HepG2 (cell line): ENCODE data around the gene SLC7A8. TPM values are rescaled to one million over a fixed set of nuclear protein-coding genes. Genes with fewer than 3 reads are reported as not detected.

ENCODE experiments used
- AKAP8 ChIP-seq: sonication (generic); formaldehyde crosslinking; IDR thresholded peaks from 2 replicates; pipeline ENCODE4 v1.5.1; 2020; ENCODE audit warnings: mild to moderate bottlenecking, missing genetic modification reagents
- ASH2L ChIP-seq: fragments of 300-600, 200-600 bp; sonication (generic); IDR thresholded peaks from 2 replicates; pipeline ENCODE4 v1.7.0; 2017; ENCODE audit warnings: low read depth, mild to moderate bottlenecking, moderate library complexity, mixed read lengths, low read length; ENCODE audit not compliant: insufficient read length
- CHD2 ChIP-seq: IDR thresholded peaks from 2 replicates; pipeline ENCODE4 v1.6.1; 2011; ENCODE audit warnings: low read depth, low read length, improper control_type of control experiment
- GATAD1 ChIP-seq: IDR thresholded peaks from 2 replicates; pipeline ENCODE4 v1.6.1; 2016; ENCODE audit warnings: missing genetic modification reagents, missing compliant biosample characterization
- GFI1 ChIP-seq: sonication (generic); formaldehyde crosslinking; IDR thresholded peaks from 2 replicates; pipeline ENCODE4 v1.5.0; 2020; ENCODE audit warnings: missing genetic modification reagents, mild to moderate bottlenecking, borderline replicate concordance
- MIER2 ChIP-seq: IDR thresholded peaks from 2 replicates; pipeline ENCODE4 v1.6.1; 2016; ENCODE audit warnings: missing biosample characterization, missing genetic modification reagents
- PRMT3 ChIP-seq: sonication (generic); formaldehyde crosslinking; IDR thresholded peaks from 2 replicates; pipeline ENCODE4 v1.8.1; 2022; ENCODE audit warnings: low read depth, mild to moderate bottlenecking, moderate library complexity, missing genetic modification reagents, borderline replicate concordance
- SMARCE1 ChIP-seq: fragments of 450-650 bp; IDR thresholded peaks from 2 replicates; pipeline ENCODE4 v1.6.1; 2017; ENCODE audit warnings: borderline replicate concordance
- TCF7 ChIP-seq: sonication (generic); IDR thresholded peaks from 2 replicates; pipeline ENCODE4 v1.6.1; 2016; ENCODE audit warnings: antibody characterized with exemption, low read depth
- ZEB1 ChIP-seq: IDR thresholded peaks from 2 replicates; pipeline ENCODE4 v1.6.1; 2012; ENCODE audit warnings: mild to moderate bottlenecking, low read depth, inconsistent platforms; ENCODE audit not compliant: insufficient replicate concordance
- ZHX1 ChIP-seq: sonication (generic); formaldehyde crosslinking; IDR thresholded peaks from 2 replicates; pipeline ENCODE4 v1.8.1; 2022; ENCODE audit warnings: low read depth, mild to moderate bottlenecking, missing genetic modification reagents
- ZKSCAN5 ChIP-seq: sonication (generic); formaldehyde crosslinking; IDR thresholded peaks from 2 replicates; pipeline ENCODE4 v1.5.1; 2020; ENCODE audit warnings: mild to moderate bottlenecking, missing genetic modification reagents
- ZMYM3 ChIP-seq: sonication (generic); formaldehyde crosslinking; IDR thresholded peaks from 2 replicates; pipeline ENCODE4 v1.5.1; 2020; ENCODE audit warnings: mild to moderate bottlenecking, missing genetic modification reagents
- ZNF256 ChIP-seq: sonication (generic); formaldehyde crosslinking; conservative IDR thresholded peaks from 2 replicates; pipeline ENCODE4 v1.4.0; 2020; ENCODE audit warnings: missing genetic modification reagents
- ZNF292 ChIP-seq: sonication (generic); formaldehyde crosslinking; IDR thresholded peaks from 2 replicates; pipeline ENCODE4 v1.8.1; 2022; ENCODE audit warnings: mild to moderate bottlenecking, low read depth, missing genetic modification reagents, borderline replicate concordance
- ZNF510 ChIP-seq: sonication (generic); formaldehyde crosslinking; IDR thresholded peaks from 2 replicates; pipeline ENCODE4 v1.4.0; 2020; ENCODE audit warnings: low read depth, mild to moderate bottlenecking, missing genetic modification reagents
- ZNF549 ChIP-seq: sonication (generic); formaldehyde crosslinking; IDR thresholded peaks from 2 replicates; pipeline ENCODE4 v1.5.0; 2020; ENCODE audit warnings: missing genetic modification reagents
- ZNF607 ChIP-seq: sonication (generic); formaldehyde crosslinking; IDR thresholded peaks from 2 replicates; pipeline ENCODE4 v1.5.1; 2020; ENCODE audit warnings: missing genetic modification reagents, mild to moderate bottlenecking, borderline replicate concordance
- ZNF792 ChIP-seq: IDR thresholded peaks from 2 replicates; pipeline ENCODE4 v1.6.1; 2016
- polyA plus RNA-seq, 8 experiments: library from polyadenylated mRNA; depleted of rRNA in 3 of 8; stranded (reverse) in 7 of 8; unstranded in 1 of 8; fragments of >200 nt; fragmentation: Illumina TruSeq in 4 of 8; extraction: Trizol in 4 of 8; gene quantifications; 2 replicates each; pipeline versions ENCODE4 v1.2.1 to v1.2.3, GENCODE V29; 2011 to 2016; ENCODE audit warnings: low read depth in 4 of 8, missing spikeins in 1 of 8, mixed read lengths in 1 of 8; ENCODE audit not compliant: insufficient read depth in 1 of 8
- total RNA-seq, 5 experiments: library from RNA; depleted of rRNA; stranded (reverse); fragments of >200 nt; fragmentation: Illumina TruSeq; extraction: Trizol; gene quantifications; 2 replicates each; pipeline ENCODE4 v1.2.3, GENCODE V29; 2016; ENCODE audit warnings: low read depth in 1 of 5
- TF ChIP-seq, protein P1 (sequence below), 2 experiments: sonication (generic) in 1 of 2; formaldehyde crosslinking in 1 of 2; IDR thresholded peaks; 2 replicates each; pipeline versions ENCODE4 v1.4.0 to v1.6.1; 2018 to 2020; ENCODE audit warnings: missing genetic modification reagents in 2 of 2, borderline replicate concordance in 1 of 2, low read depth in 1 of 2, mild to moderate bottlenecking in 1 of 2, missing biosample characterization in 1 of 2
- TF ChIP-seq, protein P2 (sequence below): sonication (generic); formaldehyde crosslinking; IDR thresholded peaks from 2 replicates; pipeline ENCODE4 v1.9.0; 2021; ENCODE audit warnings: missing genetic modification reagents, mild to moderate bottlenecking, borderline replicate concordance
- TF ChIP-seq, protein P3 (sequence below): sonication (generic); formaldehyde crosslinking; IDR thresholded peaks from 2 replicates; pipeline ENCODE4 v1.8.1; 2023; ENCODE audit warnings: missing genetic modification reagents, inconsistent platforms, borderline replicate concordance

SLC7A8 gene
- total and polyA plus RNA-seq, 2 of the 13 experiments (the other 11 are each of a cell fraction or from before 2014, with no cell fraction given), result 0.25 TPM; not detected in 1

DNA sequence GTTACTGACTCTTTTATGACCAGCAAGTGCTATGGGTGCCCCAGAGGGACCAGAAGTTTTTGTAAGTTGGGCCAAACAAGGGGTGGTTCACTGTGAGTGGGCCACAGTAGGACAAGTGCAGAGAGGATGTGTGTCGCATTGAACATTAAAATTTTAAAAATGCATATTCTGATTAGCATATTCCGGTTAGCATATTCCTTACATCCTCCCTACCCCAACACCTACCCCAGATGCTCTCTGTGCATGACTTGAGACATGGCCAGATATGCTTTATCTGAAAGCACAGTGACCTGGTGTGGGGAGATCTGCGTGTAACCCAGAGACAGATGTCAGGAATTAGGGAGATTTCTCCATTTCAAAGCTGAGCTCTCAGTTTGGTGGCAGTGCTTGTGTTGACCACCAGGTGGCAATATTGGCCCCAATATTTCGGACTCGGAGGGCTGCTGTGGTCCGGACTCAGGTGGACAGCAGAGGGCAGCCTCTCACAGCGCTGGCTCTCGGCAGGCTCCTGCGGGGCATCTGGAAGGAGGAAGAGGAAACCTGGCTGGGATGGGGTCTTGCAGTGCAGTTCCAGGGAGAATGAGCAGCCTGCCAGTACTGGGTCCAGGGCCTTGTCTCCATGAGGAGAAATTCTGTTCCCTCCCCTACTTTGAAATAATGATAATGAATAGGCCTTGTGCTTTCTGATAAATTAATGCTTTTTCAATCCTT, 62.8 kb downstream of the SLC7A8 start (continued):
- peak; percentile 79; the same call in 1 of the 2 replicates for TF ChIP-seq ZNF607 (CRISPR knock-in tag)
- TF ChIP-seq AKAP8 (CRISPR knock-in tag), result 0 out of 2 replicates have a peak, but pooled peaks have one; percentile 22
- TF ChIP-seq TCF7, result peak; percentile 20; the same call in 1 of the 2 replicates
- TF ChIP-seq, protein P1, sequence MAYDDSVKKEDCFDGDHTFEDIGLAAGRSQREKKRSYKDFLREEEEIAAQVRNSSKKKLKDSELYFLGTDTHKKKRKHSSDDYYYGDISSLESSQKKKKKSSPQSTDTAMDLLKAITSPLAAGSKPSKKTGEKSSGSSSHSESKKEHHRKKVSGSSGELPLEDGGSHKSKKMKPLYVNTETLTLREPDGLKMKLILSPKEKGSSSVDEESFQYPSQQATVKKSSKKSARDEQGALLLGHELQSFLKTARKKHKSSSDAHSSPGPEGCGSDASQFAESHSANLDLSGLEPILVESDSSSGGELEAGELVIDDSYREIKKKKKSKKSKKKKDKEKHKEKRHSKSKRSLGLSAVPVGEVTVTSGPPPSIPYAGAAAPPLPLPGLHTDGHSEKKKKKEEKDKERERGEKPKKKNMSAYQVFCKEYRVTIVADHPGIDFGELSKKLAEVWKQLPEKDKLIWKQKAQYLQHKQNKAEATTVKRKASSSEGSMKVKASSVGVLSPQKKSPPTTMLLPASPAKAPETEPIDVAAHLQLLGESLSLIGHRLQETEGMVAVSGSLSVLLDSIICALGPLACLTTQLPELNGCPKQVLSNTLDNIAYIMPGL (CRISPR knock-in tag; IDR thresholded peaks at IDR 0.05; ENCODE audit: borderline replicate concordance in 1 of 2, low read depth in 1 of 2), result peak; percentile 98 to 99
- TF ChIP-seq ZNF510 (CRISPR knock-in tag), result no peak
- TF ChIP-seq GFI1 (CRISPR knock-in tag), result no peak
- TF ChIP-seq MIER2 (CRISPR knock-in tag), result peak; percentile 88
- TF ChIP-seq SMARCE1, result no peak
- TF ChIP-seq ZNF792 (CRISPR knock-in tag), result 0 out of 2 replicates have a peak, but pooled peaks have one; percentile 80
- 0 out of 2 replicates have a peak, but pooled peaks have one; percentile 76 for TF ChIP-seq PRMT3 (CRISPR knock-in tag)
- no peak for TF ChIP-seq ZNF549 (CRISPR knock-in tag)
- TF ChIP-seq, protein P2, sequence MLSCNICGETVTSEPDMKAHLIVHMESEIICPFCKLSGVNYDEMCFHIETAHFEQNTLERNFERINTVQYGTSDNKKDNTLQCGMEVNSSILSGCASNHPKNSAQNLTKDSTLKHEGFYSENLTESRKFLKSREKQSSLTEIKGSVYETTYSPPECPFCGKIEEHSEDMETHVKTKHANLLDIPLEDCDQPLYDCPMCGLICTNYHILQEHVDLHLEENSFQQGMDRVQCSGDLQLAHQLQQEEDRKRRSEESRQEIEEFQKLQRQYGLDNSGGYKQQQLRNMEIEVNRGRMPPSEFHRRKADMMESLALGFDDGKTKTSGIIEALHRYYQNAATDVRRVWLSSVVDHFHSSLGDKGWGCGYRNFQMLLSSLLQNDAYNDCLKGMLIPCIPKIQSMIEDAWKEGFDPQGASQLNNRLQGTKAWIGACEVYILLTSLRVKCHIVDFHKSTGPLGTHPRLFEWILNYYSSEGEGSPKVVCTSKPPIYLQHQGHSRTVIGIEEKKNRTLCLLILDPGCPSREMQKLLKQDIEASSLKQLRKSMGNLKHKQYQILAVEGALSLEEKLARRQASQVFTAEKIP (CRISPR knock-in tag), result no peak
- TF ChIP-seq, protein P3, sequence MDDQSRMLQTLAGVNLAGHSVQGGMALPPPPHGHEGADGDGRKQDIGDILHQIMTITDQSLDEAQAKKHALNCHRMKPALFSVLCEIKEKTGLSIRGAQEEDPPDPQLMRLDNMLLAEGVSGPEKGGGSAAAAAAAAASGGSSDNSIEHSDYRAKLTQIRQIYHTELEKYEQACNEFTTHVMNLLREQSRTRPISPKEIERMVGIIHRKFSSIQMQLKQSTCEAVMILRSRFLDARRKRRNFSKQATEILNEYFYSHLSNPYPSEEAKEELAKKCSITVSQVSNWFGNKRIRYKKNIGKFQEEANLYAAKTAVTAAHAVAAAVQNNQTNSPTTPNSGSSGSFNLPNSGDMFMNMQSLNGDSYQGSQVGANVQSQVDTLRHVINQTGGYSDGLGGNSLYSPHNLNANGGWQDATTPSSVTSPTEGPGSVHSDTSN (CRISPR knock-in tag), result no peak
- peak; percentile 11 for TF ChIP-seq ASH2L
- TF ChIP-seq ZHX1, result 0 out of 2 replicates have a peak, but pooled peaks have one; percentile 57
- TF ChIP-seq ZNF256 (CRISPR knock-in tag), result no peak
- no peak for TF ChIP-seq ZNF292 (CRISPR knock-in tag)
- TF ChIP-seq ZMYM3 (CRISPR knock-in tag), result no peak
- peak; percentile 29 for TF ChIP-seq ZEB1
- peak; percentile 68; the same call in 1 of the 2 replicates for TF ChIP-seq GATAD1 (CRISPR knock-in tag)
- 0 out of 2 replicates have a peak, but pooled peaks have one; percentile 28 for TF ChIP-seq ZKSCAN5 (CRISPR knock-in tag)
- TF ChIP-seq CHD2, result no peak
